HG02938 (cell line): ENCODE data around the gene GJC1.
"Not testable (repeated sequence)": the region's sequence is repeated elsewhere in the genome, so short reads cannot be mapped to it uniquely, and the experiment has no call there.

ENCODE experiments used
- ATAC-seq: cut with Tn5 transposase; IDR thresholded peaks from one replicate; pipeline ENCODE4 v1.9.1; 2021; ENCODE audit warnings: mild to moderate bottlenecking, moderate library complexity; ENCODE audit not compliant: unreplicated experiment

Gene GJC1

GRCh38 chr17:44846206-44846605, 16.1 kb upstream of the GJC1 start:
- ATAC-seq, result no peak

- no peak for ATAC-seq
Observed at GRCh38 chr17:44844390-44844830, 14.3 kb upstream of the GJC1 start.

GRCh38 chr17:44842748-44843147, 12.7 kb upstream of the GJC1 start:
- no peak for ATAC-seq

GRCh38 chr17:44840936-44841335, 10.8 kb upstream of the GJC1 start:
- no peak for ATAC-seq

GRCh38 chr17:44840274-44840673, 10.2 kb upstream of the GJC1 start:
- ATAC-seq, result no peak

GRCh38 chr17:44837196-44837595, 7.1 kb upstream of the GJC1 start:
- ATAC-seq, result no peak

GRCh38 chr17:44832805-44833204, 2.7 kb upstream of the GJC1 start:
- ATAC-seq, result no peak

- ATAC-seq, result no peak
Observed at GRCh38 chr17:44831371-44831770, 1.3 kb upstream of the GJC1 start.

GRCh38 chr17:44830359-44831288, 537 bp upstream of the GJC1 start:
- ATAC-seq, result no peak

GRCh38 chr17:44828919-44829522, 1.1 kb downstream of the GJC1 start:
- ATAC-seq, result no peak

- ATAC-seq, result no peak
Observed at GRCh38 chr17:44827863-44828262, 2.2 kb downstream of the GJC1 start.

- no peak for ATAC-seq
Observed at GRCh38 chr17:44826123-44826790, 3.8 kb downstream of the GJC1 start.

GRCh38 chr17:44825236-44825635, 4.9 kb downstream of the GJC1 start:
- ATAC-seq, result not testable (repeated sequence)

- no peak for ATAC-seq
Observed at GRCh38 chr17:44820631-44821212, 9.4 kb downstream of the GJC1 start.

- ATAC-seq, result not testable (repeated sequence)
Observed at GRCh38 chr17:44818508-44818907, 11.6 kb downstream of the GJC1 start.

GRCh38 chr17:44812263-44812662, 17.8 kb downstream of the GJC1 start:
- ATAC-seq, result no peak

- ATAC-seq, result not testable (repeated sequence)
Observed at GRCh38 chr17:44808656-44809388, 21.3 kb downstream of the GJC1 start.

- ATAC-seq, result no peak
Observed at GRCh38 chr17:44808156-44808555, 21.9 kb downstream of the GJC1 start.

GRCh38 chr17:44807817-44808155, 22.3 kb downstream of the GJC1 start:
- ATAC-seq, result no peak

- no peak for ATAC-seq
Observed at GRCh38 chr17:44807093-44807816, 22.8 kb downstream of the GJC1 start.
